Mucosa of rectum (tissue), 2 donors: ENCODE data around the gene FANCE.

ENCODE experiments used
- H3K27ac ChIP-seq, 2 donors: one replicate each; pipeline ENCODE4 v1.7.0; 2013; ENCODE audit warnings: inconsistent platforms in 2 of 2, low read depth in 2 of 2, low read length in 2 of 2
- H3K27me3 ChIP-seq, 2 donors: one replicate each; pipeline ENCODE4 v1.7.0; 2013; ENCODE audit warnings: low read length in 2 of 2; ENCODE audit not compliant: control insufficient read depth in 2 of 2, insufficient read depth in 2 of 2
- H3K36me3 ChIP-seq, 2 donors: one replicate each; pipeline ENCODE4 v1.7.0; 2013; ENCODE audit warnings: low read length in 2 of 2; ENCODE audit not compliant: control insufficient read depth in 2 of 2, insufficient read depth in 2 of 2
- H3K4me1 ChIP-seq, 2 donors: one replicate each; pipeline ENCODE4 v1.7.0; 2013; ENCODE audit warnings: low read length in 2 of 2, mild to moderate bottlenecking in 1 of 2; ENCODE audit not compliant: control insufficient read depth in 2 of 2, insufficient read depth in 2 of 2
- H3K4me3 ChIP-seq, 2 donors: one replicate each; pipeline ENCODE4 v1.7.0; 2013; ENCODE audit warnings: low read length in 2 of 2
- H3K9ac ChIP-seq, 2 donors: one replicate each; pipeline ENCODE4 v1.7.0; 2013; ENCODE audit warnings: low read length in 2 of 2, low read depth in 1 of 2, mild to moderate bottlenecking in 1 of 2
- H3K9me3 ChIP-seq, 2 donors: one replicate each; pipeline ENCODE4 v1.7.0; 2013; ENCODE audit warnings: low read length in 2 of 2; ENCODE audit not compliant: control insufficient read depth in 2 of 2
- donor health status: healthy.
- donor health status: Normal muscosa, but diverticular disease.

FANCE gene

DNA sequence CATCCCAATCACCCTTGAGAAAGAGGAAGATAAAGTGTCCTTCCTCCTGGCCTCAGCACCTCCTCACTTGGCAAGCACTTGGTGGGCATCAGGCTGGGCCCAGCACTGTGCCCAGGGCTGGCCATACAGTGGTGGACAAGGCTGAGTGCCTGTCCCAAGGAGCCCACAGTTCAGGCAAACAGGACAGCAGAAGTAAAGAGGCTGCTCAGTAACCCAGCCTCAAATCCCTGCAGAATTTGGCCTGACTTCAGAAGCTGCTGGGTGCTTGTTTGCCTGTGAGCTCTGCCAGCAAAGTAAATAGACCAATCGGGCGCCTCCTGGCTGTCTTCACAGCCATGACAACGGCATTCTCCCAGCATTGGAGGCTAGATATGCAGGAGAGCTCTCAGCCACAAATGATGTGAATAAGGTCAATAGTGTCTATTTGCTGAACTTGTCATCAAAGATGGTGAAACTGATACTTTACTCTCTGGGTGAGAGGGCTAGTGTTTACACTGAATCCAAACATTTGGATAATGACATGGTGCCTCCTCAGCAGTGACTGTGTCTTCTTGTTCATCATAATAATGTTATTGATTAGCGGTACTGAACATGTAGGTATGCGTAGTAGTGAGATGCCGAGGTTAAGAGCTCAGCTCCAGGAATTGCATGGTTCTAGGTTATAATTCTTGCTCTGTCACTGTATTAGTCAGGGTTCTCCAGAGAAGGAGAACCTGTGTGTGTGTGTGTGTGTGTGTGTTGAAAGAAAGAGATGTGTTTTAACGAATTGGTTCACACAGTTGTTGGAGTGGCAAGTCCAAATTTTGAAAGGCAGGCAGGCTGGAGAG is 36.9 kb upstream of the FANCE start:
- no peaks in the 10 kb centered on the region for H3K9me3 ChIP-seq
- H3K4me3 ChIP-seq, result no peak overlapping the region
- H3K4me1 ChIP-seq, result peaks cover 18% of the 10 kb centered on the region in 2 donors
- no peak overlapping the region for H3K27ac ChIP-seq
- H3K27me3 ChIP-seq, result no peaks in the 10 kb centered on the region
- no peak overlapping the region for H3K9ac ChIP-seq
- H3K36me3 ChIP-seq, result peaks cover 29 to 41% of the 10 kb centered on the region in 2 donors

DNA sequence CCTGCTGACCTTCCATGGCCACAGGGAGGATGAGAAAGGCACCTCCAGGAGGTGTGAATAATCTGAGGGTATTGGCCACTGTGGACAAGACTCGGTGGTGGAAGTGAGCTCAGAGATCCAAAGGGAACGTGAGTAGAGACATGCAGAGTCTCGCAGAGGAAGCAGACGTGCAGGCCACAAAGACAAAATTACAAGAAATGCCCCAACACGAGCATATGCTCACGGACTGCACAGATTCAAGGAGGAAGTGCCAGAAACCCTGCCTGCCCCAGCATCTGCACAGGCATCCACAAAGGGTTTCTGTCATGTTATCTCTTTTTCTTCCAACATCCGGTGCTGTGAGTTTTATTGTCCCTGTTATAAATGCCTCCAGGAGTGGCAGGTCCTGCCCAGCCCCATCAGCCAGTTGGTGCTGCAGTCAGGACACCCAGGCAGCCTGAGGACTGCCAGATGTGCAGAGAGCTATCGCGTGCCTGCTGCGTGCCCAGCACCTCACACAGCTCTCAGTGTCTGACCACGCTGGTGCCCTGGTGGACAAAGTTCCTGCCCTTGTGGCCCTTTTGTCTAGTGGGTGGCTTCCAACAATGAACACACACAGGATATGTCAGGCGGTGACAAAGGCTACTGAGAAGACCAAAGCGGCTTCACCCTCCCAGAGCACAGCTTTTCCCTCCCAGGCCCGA is 34.0 kb upstream of the FANCE start:
- Histone ChIP-seq H3K9me3 (no peaks in the 10 kb centered on the region), H3K27ac (peak overlapping the region; percentile 30 to 38), H3K4me1 (peaks cover 18% of the 10 kb centered on the region in 2 donors), H3K27me3 (no peaks in the 10 kb centered on the region), H3K9ac (no peak overlapping the region), H3K4me3 (no peak overlapping the region), H3K36me3 (peaks cover 19 to 28% of the 10 kb centered on the region in 2 donors)

- no peak overlapping the region for H3K27ac ChIP-seq
- peaks cover 17 to 18% of the 10 kb centered on the region in 2 donors for H3K4me1 ChIP-seq
- no peak overlapping the region for H3K4me3 ChIP-seq
- no peaks in the 10 kb centered on the region for H3K9me3 ChIP-seq
- H3K9ac ChIP-seq, result no peak overlapping the region
- H3K36me3 ChIP-seq, result peaks cover 23 to 32% of the 10 kb centered on the region in 2 donors
- no peaks in the 10 kb centered on the region for H3K27me3 ChIP-seq
Measured at GRCh38 chr6:35419417-35419816, 32.7 kb upstream of the FANCE start.

DNA sequence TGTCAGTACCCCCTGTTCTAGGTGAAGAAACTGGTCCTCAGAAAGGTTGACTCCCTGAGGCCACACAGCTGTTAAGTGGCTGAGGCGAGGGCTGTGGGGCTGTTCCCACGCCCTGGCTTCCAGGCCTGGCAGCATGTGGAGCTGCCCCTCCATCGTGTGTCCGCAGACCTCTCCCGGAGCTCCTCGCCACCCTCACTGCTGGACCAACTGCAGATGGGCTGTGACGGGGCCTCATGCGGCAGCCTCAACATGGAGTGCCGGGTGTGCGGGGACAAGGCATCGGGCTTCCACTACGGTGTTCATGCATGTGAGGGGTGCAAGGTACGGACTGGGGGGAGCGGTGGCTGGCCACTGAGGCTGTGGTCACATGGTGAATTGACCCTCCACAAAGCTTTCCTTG is 32.2 kb upstream of the FANCE start:
- Histone ChIP-seq H3K9ac (no peak overlapping the region), H3K36me3 (peaks cover 24 to 36% of the 10 kb centered on the region in 2 donors), H3K27ac (no peak overlapping the region), H3K27me3 (no peaks in the 10 kb centered on the region), H3K4me3 (no peak overlapping the region), H3K4me1 (peaks cover 12 to 15% of the 10 kb centered on the region in 2 donors), H3K9me3 (no peaks in the 10 kb centered on the region)

DNA sequence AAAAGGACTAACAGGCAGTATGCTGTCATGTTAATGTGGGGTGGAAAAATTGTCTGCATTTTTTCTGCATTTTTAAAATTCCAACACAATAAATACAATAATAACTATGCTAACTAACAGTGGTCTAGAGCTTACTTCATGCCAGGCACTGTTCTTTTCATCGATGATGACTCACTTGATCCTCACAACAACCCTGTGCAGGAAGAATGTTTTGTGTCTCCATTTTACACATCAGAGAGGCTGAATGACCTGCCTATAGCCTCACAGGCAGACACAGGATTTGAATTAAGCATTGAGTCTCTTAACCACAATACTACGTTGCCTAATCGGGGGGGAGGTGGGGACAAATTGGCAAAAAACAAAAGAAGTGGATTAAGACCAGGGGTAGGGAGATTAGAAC is 26.9 kb upstream of the FANCE start:
- Histone ChIP-seq H3K36me3 (peaks cover 33 to 37% of the 10 kb centered on the region in 2 donors), H3K9ac (no peak overlapping the region), H3K4me1 (no peaks in the 10 kb centered on the region), H3K4me3 (no peak overlapping the region), H3K9me3 (peaks cover 0 to 3% of the 10 kb centered on the region in 2 donors), H3K27me3 (no peaks in the 10 kb centered on the region), H3K27ac (no peak overlapping the region)

DNA sequence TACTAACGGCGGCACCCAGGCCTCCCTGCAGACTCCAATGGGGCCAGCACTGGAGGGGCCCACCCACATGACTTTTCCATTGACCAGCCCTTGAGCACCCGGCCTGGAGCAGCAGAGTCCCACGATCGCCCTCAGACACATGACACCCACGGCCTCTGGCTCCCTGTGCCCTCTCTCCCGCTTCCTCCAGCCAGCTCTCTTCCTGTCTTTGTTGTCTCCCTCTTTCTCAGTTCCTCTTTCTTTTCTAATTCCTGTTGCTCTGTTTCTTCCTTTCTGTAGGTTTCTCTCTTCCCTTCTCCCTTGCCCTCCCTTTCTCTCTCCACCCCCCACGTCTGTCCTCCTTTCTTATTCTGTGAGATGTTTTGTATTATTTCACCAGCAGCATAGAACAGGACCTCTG is 26.1 kb upstream of the FANCE start:
- Histone ChIP-seq H3K9me3 (peaks cover 0 to 3% of the 10 kb centered on the region in 2 donors), H3K9ac (no peak overlapping the region), H3K4me1 (no peaks in the 10 kb centered on the region), H3K36me3 (peaks cover 32 to 37% of the 10 kb centered on the region in 2 donors), H3K4me3 (no peak overlapping the region), H3K27ac (no peak overlapping the region), H3K27me3 (no peaks in the 10 kb centered on the region)

DNA sequence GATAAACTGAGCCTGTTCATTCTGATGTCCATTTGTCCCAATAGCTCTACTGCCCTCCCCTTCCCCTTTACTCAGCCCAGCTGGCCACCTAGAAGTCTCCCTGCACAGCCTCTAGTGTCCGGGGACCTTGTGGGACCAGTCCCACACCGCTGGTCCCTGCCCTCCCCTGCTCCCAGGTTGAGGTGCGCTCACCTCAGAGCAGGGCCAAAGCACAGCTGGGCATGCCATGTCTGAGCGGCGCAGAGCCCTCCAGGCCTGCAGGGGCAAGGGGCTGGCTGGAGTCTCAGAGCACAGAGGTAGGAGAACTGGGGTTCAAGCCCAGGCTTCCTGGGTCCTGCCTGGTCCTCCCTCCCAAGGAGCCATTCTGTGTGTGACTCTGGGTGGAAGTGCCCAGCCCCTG is 24.7 kb upstream of the FANCE start:
- Histone ChIP-seq H3K36me3 (peaks cover 23 to 27% of the 10 kb centered on the region in 2 donors), H3K27me3 (no peaks in the 10 kb centered on the region), H3K4me1 (peaks cover 4 to 6% of the 10 kb centered on the region in 2 donors), H3K9ac (no peak overlapping the region), H3K27ac (no peak overlapping the region), H3K9me3 (peaks cover 0 to 3% of the 10 kb centered on the region in 2 donors), H3K4me3 (no peak overlapping the region)

DNA sequence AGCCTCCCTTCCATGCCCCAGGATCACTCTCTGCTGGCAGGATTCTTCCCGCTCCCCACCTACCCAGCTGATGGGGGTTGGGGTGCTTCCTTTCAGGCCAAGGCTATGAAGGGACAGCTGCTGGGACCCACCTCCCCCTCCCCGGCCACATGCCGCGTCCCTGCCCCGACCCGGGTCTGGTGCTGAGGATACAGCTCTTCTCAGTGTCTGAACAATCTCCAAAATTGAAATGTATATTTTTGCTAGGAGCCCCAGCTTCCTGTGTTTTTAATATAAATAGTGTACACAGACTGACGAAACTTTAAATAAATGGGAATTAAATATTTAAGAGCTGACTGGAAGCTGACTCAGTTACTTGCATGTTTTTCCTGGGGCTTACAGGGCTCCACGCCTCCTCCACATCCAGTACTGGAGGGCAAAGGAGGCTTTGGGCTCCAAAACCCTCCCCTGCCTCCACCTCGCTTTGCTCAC is 24.3 kb upstream of the FANCE start:
- Histone ChIP-seq H3K27ac (no peak overlapping the region), H3K9ac (no peak overlapping the region), H3K4me3 (no peak overlapping the region), H3K27me3 (no peaks in the 10 kb centered on the region), H3K36me3 (peaks cover 21 to 25% of the 10 kb centered on the region in 2 donors), H3K4me1 (peaks cover 4 to 7% of the 10 kb centered on the region in 2 donors), H3K9me3 (peaks cover 0 to 3% of the 10 kb centered on the region in 2 donors)

DNA sequence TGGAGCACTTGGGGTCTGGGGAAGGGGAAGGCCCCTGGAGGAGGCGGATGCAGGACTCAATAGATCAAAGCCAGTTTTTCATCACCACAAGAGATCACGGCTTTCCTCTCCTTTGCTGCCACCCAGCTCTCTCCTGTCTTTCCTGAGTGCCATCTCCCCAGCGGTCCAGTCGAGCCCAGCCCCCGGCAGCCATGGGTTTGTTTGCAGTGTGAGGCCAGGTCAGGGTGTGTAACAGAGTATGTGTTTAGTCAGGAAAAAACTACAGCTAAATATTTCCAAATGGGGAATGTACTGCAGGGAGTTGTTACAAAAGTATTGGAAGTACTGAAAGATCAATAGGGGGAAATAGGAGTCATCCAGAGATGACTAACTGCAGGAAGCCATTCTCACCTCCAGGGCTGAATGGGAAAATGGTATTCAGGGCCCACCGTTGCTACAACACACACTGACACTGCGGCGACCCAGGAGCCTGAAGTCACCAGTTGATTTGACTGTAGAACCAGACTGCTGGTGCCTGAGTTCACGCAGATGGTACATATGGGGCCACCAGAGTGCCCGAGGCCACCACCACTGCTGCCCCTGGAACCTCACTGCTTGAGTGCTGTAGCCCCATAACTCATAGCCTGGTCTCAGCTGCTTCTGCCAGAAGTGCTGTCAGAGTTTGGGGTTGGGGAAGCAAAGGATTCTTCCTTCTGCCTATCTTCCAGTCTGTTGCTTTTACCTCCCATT is 23.6 kb upstream of the FANCE start:
- H3K4me1 ChIP-seq, result peaks cover 4 to 7% of the 10 kb centered on the region in 2 donors
- H3K9ac ChIP-seq, result no peak overlapping the region
- peaks cover 20 to 25% of the 10 kb centered on the region in 2 donors for H3K36me3 ChIP-seq
- peaks cover 0 to 3% of the 10 kb centered on the region in 2 donors for H3K9me3 ChIP-seq
- H3K27me3 ChIP-seq, result no peaks in the 10 kb centered on the region
- H3K27ac ChIP-seq, result no peak overlapping the region
- no peak overlapping the region for H3K4me3 ChIP-seq
